OCI-LY3 (cell line): Measurements from ENCODE around the gene STX1A.

ENCODE experiments used
- EZH2phosphoT487 ChIP-seq: fragments of 200-600 bp; shearing (Covaris generic); IDR thresholded peaks from 2 replicates; pipeline ENCODE4 v1.6.1; 2018; ENCODE audit warnings: antibody characterized with exemption, mixed run types, low read depth
- TF ChIP-seq, protein P1 (sequence below): fragments of 200-600, 300-600 bp; sonication (generic); IDR thresholded peaks from 2 replicates; pipeline ENCODE4 v1.5.1; 2014; ENCODE audit warnings: antibody characterized with exemption, low read length, low read depth

DNA sequence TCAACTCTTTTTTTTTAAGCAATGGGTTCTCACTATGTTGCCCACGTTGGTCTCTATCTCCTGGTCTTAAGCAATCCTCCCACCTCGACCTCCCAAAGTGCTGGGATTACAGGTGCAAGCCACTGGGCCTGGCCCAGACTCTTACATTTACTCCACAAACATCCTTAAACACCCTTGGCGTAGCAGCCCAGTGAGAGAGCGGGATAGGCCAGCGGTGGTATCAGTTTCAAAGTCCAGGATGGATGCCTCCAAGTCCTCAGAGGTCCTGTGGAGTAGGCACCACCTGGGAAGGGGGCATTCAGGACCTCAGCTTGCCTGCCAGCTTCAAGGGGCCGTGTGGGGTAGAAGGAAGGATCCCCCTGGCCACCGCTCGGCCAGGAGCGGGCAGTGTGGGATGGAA, 69.9 kb downstream of the STX1A start:
- TF ChIP-seq, protein P1, sequence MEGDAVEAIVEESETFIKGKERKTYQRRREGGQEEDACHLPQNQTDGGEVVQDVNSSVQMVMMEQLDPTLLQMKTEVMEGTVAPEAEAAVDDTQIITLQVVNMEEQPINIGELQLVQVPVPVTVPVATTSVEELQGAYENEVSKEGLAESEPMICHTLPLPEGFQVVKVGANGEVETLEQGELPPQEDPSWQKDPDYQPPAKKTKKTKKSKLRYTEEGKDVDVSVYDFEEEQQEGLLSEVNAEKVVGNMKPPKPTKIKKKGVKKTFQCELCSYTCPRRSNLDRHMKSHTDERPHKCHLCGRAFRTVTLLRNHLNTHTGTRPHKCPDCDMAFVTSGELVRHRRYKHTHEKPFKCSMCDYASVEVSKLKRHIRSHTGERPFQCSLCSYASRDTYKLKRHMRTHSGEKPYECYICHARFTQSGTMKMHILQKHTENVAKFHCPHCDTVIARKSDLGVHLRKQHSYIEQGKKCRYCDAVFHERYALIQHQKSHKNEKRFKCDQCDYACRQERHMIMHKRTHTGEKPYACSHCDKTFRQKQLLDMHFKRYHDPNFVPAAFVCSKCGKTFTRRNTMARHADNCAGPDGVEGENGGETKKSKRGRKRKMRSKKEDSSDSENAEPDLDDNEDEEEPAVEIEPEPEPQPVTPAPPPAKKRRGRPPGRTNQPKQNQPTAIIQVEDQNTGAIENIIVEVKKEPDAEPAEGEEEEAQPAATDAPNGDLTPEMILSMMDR = no peak
- no peak for TF ChIP-seq EZH2phosphoT487
